Measurements from ENCODE around the gene RNF6.

RNF6 gene

GRCh38 chr13:26225896-26226617 lies 3.9 kb upstream of the RNF6 start:
- DNase-seq: no peak

GRCh38 chr13:26222520-26223046 lies 469 bp upstream of the RNF6 start:
- DNase-seq: no peak

- no peak for DNase-seq
Measured at GRCh38 chr13:26221399-26221720, 754 bp downstream of the RNF6 start.

DNA sequence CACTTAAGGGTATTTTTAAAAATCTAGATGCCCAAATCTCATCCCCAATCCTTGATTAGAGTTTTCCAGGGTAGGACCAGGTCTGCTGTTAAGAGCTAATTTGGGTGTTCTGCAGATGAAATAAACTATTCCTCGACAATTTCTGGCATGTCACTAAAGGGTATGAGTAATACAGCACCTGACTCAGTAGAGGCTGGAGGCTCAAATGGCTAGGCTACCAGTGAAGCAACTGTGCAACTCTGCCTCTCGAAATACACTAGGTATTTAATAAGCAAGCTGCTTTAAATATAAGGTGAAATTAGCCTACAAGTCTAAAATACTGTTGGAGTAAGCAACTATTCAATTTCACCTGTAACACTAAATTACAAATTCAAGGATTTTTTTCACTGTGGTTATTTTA lies 1.5 kb downstream of the RNF6 start:
- no peak for DNase-seq

DNA sequence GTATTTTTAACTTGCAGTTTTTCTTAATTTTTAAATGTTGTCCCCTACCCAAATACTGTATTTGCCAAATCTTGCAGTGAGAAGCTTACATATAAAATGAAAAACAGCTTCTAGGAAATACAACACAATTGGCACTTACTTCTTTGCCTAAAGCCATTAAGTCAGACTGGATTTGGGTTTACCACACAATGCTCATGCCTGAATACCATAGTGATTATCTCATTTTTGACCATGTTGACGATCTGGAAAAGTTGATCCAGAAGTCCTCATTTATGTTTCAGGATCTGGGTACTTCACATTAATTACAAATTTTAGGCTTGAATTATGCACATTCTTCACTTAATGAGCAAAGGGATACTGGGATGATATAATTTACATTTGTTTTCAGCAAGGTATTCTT lies 2.4 kb downstream of the RNF6 start:
- no peak for DNase-seq

DNA sequence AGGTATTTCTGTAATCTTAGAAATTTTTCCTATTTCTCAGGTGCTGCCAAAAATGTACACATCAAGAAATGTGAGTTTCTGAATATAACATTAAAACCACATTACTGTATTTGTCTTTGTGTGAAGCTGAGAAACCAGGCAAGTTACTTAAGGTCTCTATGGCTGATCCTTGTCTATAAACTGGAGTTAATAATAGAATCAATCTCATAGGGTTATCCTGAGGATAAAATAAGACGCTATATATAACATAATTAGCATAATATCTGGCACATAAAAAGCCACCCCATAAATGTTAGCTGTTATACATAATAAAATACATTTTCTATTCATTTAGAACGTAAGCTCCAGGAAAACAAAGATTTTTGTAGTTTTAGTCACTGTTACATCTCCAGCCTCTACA lies 6.1 kb downstream of the RNF6 start:
- no peak for DNase-seq

DNA sequence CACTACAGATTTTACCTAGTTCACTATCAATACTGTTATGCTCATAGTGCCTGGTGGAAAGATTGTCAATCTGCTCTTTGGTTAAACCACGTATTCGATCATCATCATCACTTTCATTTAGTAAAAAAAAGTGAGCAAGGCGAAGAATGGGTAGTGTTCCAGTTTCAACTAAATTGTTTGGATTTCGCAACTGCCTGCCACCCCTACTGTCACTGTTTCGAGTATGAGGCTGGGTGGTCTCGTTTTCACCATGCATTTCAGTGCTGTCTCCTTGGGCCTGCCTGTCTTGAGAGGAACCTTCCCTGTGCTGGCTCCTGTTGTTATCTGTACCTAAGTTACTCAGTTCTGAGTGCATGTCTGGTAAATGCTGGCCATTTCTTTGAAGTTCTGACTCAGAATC lies 8.1 kb downstream of the RNF6 start:
- DNase-seq: no peak

DNA sequence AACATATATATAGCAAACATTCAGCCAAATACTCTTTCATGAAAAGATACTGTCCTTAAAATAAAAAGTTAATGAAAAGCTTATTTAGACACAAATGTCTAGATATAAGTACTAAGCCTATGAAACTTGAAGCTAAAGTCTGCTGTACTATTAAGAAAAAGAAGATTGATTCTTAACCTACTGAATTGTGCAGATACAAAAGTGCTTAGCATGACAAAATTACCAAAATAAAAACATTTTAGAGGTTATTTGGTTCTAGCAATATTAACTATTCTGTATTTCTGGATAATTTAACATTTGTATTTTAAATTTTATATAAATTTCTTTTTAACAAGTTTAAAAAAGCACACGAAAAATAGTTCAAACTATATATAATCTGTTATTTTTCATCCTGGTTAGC lies 8.8 kb downstream of the RNF6 start:
- no peak for DNase-seq

- DNase-seq: no peak
Measured at GRCh38 chr13:26208287-26208686, 13.8 kb downstream of the RNF6 start.

- DNase-seq: no peak
Measured at GRCh38 chr13:26202365-26202972, 19.6 kb downstream of the RNF6 start.

DNA sequence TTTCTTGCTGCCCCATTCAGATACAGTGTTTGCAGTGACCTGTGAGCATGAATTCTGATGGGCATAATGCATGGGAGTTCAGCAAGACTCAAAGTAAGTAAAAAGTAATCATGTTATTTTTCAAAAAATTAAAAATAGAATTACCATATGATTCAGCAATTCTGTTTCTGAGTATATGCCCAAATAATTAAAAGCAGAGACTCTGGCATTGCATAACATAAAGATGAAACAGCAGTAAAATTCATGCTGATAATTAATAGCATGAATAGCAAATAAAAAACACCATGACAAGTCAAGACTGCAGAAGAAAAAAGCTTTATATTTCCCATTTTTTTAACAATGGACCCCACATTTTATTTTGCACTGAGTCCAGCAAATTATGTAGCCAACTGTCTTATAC lies 21.3 kb downstream of the RNF6 start:
- no peak for DNase-seq

GRCh38 chr13:26198116-26198515 lies 24.0 kb downstream of the RNF6 start:
- DNase-seq: no peak

GRCh38 chr13:26197298-26197697 lies 24.8 kb downstream of the RNF6 start:
- DNase-seq: no peak

DNA sequence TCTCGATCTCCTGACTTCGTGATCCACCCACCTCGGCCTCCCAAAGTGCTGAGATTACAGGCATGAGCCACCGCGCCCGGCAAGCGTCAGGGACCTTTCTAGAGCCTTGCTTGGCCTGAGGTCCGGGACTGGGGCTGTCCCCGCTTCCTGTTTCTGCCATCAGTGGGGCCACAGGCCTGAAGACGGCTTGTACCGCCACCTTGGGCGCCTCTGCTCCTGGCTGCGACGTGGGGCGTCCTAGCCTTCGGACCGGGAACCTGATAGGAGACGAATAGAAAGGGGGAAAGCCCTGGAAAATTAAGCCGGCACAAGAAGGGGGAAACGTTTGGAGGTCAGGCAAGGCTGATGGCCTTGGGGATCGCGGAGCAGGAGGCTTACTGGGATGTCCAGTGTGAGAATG lies 35.1 kb downstream of the RNF6 start:
- DNase-seq: no peak

DNA sequence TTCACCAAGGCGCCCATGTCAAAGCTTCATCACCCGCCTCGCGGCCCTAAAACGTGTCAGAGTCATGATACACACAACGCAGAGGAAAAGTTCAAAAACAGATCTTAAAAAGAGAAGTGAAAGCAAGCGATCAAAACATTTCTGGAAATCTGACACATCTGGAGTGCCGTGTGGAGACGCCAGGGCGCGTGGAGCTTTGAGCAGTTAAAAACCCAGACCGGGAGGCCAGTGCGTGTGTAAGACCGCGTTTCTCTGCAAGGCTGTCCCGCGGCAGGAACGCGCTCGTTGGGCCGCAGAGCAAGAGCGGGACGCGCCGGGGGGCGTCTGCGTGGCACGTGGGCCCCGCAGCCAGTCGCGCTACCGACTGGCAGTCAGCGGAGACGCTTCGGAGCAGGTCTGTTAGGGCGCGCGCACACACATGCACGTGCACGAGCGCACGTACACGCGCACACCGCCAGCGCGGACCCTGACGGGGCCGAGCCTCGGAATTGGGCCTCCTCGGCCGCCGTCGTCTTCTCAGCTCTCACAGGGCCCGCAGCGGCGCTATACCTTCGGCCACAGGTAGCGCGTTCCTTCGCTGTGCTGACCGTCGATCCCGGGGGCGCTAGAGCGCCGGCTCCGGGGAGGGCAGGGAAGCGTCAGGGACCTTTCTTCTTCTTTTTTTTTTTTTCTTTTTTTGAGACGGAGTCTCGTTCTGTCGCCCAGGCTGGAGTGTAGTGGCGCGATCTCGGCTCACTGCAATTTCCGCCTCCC lies 35.8 kb downstream of the RNF6 start:
- peak; percentile 94 for DNase-seq

GRCh38 chr13:26185720-26186117 lies 36.4 kb downstream of the RNF6 start:
- DNase-seq: no peak

DNA sequence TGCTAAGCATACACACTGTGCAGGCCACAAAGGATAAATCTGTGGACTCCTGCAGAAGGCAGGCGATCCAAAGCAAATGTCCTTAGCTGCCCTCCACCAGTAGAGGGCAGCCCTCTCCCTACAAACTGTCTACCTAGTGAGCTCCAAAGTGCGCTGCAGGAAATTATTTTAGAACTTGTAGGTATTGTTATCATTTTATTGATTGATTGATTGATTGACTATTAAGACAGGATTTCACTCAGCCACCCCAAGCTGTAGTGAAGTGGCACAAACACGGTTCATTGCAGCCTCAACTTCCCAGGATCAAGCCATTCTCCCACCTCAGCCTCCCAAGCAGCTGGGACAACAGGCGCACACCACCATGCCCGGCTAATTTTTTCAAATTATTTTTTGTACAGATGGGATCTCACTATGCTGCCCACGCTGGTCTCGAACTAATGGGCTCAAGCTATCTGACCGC lies 37.3 kb downstream of the RNF6 start:
- DNase-seq: peak; percentile 81

DNA sequence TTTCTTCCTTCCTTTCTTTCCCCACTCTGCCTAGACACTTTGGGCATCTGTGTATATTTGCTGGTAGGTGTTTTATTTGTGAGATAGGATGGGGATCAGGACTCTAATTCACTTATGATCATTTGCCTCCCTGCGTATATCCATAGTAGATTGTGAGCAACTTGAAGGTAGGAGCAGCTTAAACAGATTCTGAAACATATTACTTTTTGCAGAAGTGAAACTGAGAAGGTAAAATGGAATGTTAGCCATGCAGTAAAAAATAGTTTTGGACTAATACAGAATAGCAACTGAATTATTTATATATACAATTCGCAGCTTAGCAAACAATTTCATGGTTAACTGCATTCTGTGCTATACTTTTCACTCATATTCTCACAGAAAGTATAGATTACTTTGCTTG lies 38.7 kb downstream of the RNF6 start:
- no peak for DNase-seq

DNA sequence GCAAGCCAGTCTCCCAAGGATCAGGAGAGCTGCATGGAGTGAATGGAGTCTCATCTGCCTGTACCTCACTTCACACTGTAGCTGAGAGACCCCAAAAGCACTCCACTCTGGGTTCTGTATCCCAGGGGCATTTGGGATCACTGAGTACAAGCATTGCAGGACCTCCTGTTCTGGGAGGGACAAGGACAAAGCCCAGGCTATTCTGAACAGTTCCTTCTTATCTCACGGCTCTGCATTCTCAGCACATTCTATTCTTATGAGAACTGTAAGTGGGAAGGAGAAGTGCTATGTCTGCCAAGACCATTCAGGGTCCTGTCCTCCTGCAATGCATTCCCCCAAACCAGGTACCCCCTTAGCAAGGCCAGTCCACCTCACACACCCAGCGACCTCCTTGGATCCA lies 42.8 kb downstream of the RNF6 start:
- DNase-seq: no peak

DNA sequence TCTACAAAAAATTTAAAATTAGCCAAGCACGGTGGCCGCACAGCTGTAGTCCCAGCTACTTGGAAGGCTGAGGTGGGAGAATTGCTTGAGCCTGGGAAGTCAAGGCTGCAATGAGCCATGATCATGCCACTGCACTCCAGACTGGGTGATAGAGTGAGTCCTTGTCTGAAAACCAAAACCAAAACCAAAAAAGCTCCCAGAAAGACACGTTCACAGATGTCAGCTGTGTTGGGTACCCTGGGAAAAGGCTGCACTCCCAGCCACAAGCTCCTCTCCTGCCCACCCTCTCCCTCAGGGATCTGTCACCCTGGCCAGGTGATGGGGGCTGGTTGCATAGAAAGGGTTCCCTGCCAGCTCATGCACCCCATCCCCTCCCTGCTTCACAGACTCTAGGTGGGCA lies 53.3 kb downstream of the RNF6 start:
- no peak for DNase-seq

- no peak for DNase-seq
Measured at GRCh38 chr13:26168237-26168814, 53.8 kb downstream of the RNF6 start.

GRCh38 chr13:26163812-26164211 lies 58.3 kb downstream of the RNF6 start:
- DNase-seq: no peak
